NCI-H1417 (cell line): ENCODE data around the gene TOLLIP.
A peak's percentile ranks its signal among the peaks of the same experiment; 100 is the strongest.

ENCODE experiments used
- DNase-seq, 3 experiments: peaks; one replicate each; lab custom pipeline; 2025; lab: John Stamatoyannopoulos, UW

The TOLLIP gene

DNA sequence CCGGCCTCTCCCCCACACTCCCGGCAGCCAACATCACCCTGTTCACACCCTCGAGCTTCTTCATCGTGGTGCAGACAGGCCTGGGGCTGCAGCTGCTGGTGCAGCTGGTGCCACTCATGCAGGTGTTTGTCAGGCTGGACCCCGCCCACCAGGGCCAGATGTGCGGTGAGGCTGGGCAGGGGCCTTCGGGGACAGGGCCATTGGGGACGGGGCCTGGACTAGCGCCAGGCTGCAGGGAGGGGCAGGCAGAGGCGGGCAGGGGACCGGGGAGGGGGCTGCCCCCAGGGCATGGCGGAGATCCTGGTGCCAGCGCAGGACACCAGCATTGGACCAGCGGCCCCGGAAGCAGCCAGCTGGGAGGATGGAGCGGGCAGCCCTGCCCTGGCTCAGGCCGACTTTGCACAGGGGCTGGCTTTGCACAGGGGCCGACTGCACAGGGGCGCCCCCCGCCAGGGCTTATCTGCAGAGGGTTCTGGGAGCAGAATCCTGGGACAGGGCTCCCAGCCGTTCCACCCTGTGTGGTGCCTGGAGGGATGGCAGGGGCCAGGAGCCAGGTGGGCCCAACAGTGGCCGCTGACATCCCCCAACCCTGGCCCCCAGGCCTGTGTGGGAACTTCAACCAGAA, 77.9 kb downstream of the TOLLIP start:
- peak in 1 of 3 experiments; percentile 39 for DNase-seq

DNA sequence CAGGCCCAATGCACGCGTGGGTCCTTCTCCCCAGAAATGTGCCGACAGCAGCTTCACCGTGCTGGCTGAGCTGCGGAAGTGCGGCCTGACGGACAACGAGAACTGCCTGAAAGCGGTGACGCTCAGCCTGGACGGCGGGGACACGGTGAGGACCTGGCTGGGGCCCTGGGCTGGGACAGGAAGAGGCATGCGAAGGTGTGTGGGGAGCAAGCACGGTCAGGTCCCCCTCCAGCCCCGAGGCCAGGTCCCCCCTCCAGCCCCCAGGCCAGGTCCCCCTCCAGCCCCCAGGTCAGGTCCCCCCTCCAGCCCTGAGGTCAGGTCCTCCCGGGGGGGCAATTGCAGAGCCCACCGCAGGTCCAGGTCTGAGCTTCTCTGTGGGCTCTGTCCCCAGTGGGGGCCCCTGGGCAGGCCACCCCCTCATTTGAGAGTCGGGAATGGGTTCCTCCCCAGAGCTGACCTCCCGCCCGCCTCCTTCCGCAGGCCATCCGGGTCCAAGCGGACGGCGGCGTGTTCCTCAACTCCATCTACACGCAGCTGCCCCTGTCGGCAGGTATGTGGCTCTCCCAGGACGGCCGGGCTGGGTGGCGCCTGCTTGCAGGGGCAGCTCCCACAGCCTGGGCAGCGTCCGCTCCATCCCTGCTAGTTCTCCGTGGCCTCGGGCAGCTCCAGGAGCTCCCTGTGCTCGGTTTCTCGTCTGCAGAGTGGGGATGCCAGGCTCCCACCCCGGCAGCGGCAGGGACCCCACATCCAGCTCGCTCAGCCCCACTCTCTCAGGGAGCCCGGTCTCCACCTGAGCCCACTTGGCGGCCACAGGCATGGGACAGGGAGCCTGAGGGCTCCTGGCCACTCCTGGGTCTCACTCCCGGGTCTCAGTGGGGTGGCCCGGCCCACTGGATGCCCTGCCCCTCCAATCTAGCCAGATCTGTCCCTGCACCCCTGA, 78.7 kb downstream of the TOLLIP start:
- DNase-seq = no peak

DNA sequence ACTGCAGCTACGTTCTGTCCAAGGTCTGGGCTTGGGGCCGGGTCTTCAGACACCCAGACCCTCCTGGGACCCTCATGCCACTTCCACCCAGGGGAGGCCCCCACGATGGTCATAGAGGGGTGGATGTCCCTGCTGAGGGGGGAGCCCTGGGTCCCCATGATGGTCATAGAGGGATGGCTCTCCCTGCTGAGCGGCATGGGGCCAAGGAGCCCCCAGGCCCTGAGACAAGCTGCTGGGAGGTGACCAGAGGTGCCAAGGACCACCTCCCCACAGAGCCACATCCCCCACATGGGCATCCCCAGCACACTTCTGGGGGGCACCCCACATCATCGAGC, 79.3 kb downstream of the TOLLIP start:
- DNase-seq = no peak

DNA sequence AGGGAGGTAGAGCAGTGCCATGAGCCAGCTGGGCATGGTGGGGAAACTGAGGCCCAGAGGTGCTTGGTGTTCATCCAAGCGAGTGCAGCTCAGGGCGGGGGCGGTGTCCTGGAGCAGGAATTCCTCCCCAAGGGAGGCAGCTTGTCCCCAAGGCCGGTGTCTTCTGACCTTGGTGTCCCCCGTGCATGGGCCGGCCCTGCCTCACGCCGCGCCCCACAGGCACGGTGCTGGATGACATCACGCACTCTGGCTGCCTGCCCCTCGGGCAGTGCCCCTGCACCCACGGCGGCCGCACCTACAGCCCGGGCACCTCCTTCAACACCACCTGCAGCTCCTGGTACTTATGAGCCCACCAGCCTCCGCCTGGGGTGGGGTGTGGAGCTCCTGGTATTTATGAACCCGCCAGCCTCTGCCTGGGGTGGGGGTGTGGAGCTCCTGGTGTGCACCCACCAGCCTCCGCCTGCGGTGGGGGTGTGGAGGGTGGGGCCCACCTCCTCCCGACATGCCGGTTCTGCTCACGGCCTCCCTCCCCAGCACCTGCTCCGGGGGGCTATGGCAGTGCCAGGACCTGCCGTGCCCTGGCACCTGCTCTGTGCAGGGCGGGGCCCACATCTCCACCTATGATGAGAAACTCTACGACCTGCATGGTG, 79.8 kb downstream of the TOLLIP start:
- no peak for DNase-seq

DNA sequence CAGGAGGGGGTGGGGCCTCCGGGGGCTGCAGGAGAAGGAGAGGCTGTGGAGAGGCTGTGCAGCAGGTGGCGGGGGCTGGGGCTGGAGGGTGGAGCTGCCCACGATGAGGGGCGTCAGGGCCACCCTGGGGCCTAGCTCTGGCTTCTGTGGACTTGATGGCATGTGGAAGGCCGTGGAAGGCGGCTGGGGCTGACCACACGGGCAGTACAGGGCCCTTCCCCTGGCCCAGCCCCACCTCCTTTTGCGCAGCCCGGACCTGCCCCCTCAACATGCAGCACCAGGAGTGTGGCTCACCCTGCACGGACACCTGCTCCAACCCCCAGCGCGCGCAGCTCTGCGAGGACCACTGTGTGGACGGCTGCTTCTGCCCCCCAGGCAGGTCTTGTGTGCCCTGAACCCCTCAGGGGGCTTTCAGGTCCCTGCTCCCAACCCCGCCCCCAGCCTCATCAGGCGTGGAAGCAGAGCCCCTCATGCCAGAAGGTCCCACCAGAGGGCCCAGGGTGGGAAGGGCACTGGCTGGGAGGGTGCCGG, 80.4 kb downstream of the TOLLIP start:
- DNase-seq = no peak

DNA sequence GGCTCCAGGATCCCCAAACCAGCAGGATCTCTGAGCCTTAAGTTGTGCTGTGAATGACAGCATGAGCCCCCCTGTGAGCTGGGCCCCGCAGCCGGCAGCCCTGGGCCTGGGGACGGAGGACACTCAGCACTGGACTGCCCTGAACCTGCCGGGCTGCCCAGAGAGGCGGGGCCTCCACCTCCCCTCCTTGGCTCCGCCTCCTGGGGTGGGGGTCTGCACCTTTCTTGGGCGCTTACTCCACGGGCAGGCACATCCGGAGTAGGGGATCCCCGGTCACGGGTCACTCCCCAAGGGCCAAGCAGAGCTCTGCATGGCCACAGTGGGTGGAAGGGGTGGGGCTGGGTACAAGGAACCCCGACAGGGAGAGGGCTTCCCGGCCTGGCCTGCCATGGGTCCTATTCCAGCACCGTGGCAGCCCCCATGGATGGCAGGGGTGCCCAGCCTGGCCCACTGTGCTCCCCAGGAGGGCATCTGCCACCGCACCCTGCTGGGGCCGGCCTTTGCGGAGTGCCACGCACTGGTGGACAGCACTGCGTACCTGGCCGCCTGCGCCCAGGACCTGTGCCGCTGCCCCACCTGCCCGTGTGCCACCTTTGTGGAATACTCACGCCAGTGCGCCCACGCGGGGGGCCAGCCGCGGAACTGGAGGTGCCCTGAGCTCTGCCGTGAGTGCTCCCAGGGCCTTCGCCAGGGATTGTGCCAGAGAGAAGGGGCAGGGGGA, 81.2 kb downstream of the TOLLIP start:
- DNase-seq = no peak

DNA sequence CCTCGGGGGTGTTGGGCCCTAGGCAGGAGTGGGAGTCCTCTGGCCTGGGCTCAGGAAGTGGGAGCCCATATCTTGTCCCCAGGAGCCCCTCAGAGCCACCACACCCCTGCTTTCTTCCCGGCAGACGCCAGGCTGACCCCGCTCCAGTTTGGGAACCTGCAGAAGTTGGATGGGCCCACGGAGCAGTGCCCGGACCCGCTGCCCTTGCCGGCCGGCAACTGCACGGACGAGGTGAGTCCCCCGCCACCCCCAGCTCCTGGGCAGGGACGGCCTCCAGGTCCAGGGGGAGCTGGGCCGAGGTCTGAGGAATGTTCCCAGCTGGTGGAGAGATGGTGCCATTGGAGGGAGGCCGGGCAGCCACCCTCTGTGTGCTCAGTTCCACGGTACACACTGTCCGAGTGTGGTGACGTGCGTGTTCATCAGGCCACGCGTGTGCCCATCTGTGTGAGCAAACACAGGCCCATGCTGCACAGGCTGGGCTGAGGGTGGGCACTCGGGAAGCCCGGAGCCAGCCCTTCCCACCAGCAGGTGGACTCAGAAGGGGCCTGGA, 81.8 kb downstream of the TOLLIP start:
- no peak for DNase-seq

DNA sequence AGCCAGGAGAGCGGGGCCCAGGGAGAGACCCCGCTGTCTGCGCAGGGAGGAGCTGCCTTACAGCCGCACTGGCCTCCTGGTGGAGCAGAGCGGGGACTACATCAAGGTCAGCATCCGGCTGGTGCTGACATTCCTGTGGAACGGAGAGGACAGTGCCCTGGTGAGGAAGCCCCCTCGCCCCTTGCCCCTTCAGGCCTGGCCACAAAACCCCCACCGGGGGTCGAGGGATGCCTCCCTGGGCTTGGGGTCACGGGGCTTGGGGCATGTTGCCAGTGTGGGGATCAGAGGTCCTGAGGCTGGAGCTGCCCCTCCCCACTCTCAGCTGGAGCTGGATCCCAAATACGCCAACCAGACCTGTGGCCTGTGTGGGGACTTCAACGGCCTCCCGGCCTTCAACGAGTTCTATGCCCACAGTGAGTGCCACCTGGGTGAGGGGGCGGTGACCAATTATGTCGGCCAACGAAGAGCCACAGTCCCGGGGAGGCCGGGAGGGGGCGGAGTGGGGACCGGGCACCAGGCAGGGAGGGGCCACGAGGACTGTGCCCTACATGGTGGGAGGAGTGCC, 82.4 kb downstream of the TOLLIP start:
- no peak for DNase-seq

DNA sequence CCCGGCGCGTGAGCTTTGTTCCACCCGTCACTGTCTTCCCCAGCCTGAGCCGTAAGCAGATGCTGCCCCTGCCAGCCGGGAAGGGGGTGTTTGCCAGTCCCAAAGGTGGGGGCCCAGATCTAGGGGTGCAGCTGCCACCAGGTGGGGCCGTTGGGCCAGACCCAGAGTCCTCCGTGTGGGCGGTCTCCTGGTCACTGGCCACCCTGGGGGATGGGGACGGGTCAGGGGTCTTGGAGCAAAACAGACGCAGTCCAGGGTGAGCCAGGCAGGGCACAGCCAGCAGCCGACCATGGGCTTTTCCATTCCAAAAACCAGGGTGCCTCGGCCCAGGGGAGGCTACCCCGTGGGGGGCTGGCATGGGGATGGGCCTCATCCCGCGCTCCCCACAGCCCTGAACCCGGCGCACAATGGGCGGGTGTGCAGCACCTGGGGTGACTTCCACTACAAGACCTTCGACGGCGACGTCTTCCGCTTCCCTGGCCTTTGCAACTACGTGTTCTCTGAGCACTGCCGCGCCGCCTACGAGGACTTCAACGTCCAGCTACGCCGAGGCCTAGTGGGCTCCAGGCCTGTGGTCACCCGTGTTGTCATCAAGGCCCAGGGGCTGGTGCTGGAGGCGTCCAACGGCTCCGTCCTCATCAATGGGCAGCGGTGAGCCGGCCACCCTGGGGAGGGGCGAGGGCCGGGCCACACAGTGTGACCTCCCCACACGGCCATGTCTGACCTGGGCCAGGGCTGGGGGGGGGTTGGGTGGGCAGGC, 83.0 kb downstream of the TOLLIP start:
- no peak for DNase-seq

DNA sequence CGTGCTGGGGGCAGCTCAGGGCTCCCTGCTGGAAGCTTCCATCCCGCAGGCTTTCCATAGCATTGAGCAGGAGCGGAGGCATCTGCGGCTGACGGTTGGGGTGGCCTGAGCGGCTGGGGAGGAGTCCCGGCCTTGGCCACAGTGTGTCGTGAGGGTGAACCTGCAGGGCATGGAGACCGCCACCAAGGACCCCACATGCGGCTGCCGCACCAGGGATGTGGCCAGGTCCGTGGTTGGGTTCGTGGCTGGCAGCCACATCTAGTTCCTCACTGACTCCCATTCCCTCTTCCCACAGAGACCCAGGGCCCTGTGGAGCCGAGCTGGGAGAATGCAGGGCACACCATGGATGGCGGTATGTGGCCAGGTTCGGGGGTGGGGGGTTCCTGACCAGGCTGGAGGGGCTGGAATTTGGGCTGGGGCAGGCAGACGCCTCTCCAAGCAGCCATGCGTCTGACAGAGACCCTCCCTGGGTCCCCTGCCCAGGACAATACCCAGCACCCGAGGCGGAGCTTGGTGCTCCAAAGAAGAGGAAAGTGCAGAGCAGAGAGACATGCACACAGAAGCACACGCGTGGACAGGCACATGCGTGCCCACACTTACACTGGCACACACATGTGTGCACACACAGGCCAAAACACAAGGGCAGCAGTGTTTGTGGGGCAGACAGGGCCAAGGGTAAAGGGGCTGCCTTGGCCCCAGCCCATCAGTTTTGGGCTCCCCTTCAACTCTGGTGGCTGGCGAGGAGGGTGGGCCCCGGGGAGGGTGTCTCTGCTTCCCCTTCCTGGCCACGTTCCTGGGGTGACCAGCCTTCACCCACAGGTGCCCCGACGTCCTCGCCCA, 83.8 kb downstream of the TOLLIP start:
- DNase-seq = no peak

DNA sequence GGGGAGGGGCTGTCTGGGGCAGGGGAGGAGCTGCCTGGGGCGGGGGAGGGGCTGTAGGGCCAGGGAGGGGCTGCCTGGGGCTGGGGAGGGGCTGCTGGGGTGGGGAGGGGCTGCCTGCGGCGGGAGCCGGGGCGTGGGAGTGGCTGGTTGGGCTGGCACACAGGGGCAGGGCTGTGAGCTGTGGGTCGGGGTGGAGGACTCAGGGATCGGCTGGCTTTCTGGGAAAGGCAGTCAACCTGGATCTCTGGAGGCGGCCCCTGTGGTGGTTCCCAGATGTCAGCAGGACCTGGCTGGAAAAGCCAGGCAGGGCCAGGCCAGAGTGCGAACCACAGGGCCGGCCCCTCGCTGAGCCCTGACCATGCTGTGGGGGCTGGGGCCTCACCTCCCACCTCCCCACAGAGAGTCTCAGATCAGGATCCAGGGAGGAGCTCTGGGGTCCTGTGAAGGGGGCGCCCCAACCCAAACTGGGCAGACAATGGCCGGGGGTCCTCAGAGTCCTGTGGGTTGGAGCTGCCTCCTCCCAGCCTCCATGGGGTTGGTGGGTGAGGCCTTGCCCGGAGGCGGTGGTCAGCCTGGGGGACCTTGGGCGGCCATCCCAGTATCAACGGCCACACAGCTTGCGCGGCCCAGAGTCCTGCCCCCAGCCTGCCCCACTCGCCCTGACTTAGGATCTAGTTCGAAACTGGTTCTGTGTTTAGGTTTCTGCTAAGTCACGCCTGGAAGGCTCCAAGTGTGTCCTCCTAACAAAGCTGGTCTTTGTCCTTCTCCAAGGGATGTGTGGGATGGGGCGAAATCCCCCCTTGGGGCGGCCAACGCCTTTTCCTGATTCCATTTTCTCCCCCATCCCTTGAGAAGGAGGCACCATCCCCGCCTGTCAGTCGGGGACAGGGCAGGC, 84.7 kb downstream of the TOLLIP start:
- DNase-seq = no peak
